HG03520 (cell line): ENCODE measurements around the gene KRTAP27-1.

Source experiments
- ATAC-seq: cut with Tn5 transposase; IDR thresholded peaks from one replicate; pipeline ENCODE4 v1.9.1; 2021; ENCODE audit warnings: mild to moderate bottlenecking, moderate library complexity; ENCODE audit not compliant: unreplicated experiment

KRTAP27-1 gene, protein sequence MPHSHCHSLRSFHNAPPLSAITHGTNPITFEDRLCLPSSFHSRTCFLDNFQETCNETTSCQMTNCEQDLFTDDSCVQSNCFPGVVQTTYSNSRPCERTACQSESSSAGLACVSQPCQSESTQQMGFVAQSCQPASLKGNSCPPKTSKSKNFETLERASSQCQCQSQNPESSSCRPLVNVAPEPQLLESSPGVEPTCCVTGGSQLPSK

DNA sequence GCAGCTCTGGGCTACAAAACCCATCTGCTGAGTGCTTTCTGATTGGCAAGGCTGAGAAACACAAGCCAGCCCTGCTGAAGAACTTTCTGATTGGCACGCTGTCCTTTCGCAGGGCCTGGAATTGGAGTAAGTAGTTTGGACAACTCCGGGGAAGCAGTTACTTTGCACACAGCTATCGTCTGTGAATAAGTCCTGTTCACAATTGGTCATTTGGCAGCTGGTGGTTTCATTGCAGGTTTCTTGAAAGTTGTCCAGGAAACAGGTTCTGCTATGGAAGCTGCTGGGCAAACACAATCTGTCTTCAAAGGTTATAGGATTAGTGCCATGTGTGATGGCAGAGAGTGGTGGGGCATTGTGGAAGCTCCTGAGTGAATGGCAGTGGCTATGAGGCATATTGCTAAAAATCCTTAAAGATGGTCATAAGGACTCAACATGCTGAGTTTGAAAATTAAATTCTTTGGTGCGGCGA lies at the start of gene KRTAP27-1:
TSS of gene KRTAP27-1 (minus strand) at position 419 of the 469 bp plus-strand sequence. CDS start at position 393, 26 bp downstream.
- ATAC-seq = no peak

DNA sequence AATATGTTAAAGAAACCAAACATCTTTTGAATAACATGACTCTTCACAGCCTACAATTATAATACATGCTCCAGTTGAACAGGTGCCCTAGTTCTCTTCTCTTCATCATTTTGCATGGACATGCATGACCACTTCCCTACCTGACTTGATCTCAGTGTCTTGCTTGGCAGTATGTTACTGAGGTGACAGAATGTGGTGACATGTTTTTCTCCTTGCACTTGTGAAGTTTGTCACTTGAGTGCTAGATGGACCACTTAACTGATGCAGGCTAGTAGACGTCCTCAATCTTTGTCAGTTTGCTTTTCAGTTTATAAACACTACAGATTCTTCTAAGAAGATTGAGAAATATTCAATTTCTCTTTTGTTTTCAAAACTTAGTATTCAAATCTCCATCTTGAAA lies 44.7 kb upstream of the KRTAP27-1 start:
- ATAC-seq = no peak

DNA sequence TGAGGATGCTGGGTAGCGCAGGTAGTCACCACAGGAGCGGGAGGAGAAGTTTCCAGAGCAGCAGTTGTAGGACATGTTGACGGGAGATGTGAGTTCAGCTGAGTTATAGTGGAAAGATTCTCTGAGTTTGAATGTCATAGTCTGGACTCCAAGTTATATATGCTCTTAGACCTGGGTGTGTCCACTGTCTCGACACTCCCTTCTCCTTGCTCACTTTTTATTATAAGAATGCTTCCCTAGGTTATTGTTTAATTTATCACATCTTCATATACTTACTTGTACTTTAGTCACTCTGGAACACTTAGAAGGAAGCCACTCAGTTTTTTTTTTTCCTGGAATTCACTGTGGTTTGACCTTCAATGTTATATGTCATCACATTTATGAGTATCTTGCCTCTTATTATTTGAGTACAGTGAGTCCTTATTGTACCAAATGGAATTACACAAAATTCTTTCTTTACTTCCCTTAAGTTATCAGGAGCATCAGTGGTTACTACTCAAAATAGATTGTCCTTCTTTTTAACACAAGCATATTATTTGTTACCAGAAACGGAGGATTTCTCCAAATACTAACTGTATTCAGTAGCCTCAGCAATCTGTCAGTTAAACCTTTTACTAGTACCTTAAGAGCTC lies 34.8 kb upstream of the KRTAP27-1 start, which contains the start of gene KRTAP13-2:
TSS of gene KRTAP13-2 (minus strand) at position 133 of the 632 bp plus-strand sequence. CDS start at position 75, 58 bp downstream.
- ATAC-seq = no peak

DNA sequence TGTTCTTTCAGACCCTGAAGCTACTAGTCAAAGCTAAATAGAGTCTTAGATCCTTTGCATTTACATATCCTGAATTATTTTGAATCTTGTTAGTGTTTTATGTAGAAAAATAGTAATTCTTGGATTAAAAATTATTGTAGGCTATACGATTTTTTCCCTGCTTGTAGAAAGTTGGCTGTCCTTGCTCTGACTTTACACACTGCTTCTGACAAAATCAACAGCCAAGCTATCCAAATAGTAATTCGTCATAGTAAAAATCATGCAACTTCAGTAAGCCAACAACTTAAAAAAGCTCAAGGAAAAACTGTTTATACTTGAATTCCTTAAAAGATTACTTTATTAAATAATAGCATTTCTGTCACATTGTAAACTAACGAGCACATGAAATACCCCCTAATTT lies 18.4 kb upstream of the KRTAP27-1 start:
- ATAC-seq = no peak

DNA sequence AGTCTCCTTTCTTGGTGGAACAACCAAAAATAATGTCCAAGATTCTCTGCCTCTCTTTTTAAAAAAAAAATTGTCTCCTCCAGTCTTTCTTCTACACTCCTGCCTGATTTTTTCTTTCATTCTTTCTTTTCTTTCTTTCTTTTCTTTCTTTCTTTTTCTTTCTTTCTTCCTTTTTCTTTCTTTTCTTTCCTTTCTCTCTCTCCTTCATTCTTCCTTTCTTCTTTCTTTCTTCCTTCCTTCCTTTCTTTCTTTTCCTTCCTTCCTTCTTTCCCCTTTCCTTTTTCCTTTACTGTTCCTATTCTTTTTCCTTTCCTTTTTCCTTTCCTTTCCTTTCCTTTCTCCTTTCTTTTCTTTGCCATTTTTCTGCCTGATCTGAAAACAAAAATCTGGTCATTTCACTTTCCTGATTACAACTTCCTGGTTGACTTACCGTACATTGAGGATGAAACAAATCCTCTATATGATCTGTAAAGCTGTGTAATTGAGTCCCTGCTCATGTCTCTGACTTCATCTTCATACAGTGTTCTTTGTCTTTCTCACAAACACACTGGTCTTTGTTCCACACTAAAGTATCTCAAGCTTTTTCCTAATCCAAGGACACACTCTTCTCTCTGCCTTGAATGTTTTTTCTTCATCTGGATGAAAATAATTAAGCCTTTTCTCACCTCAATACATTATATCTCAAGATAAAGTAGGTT lies 17.0 kb upstream of the KRTAP27-1 start:
- ATAC-seq = no peak

DNA sequence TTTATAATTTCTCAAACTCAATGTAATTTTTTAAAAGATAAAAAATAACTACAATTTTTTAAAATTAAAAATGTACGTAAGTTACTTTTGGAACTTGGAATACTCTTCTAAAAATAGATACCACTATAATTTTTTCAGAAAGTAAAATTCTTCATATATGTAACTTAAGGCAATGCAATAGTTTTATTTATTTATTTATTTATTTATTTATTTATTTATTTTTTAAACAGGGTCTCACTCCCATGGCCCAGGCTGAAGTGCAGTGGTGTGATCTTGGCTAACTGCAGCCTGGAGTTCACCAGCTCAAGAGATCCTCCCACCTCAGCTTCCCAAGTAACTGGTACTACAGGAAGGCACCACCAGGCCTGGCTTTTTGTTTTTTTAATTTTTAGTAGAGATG lies 14.0 kb upstream of the KRTAP27-1 start:
- ATAC-seq = no peak

DNA sequence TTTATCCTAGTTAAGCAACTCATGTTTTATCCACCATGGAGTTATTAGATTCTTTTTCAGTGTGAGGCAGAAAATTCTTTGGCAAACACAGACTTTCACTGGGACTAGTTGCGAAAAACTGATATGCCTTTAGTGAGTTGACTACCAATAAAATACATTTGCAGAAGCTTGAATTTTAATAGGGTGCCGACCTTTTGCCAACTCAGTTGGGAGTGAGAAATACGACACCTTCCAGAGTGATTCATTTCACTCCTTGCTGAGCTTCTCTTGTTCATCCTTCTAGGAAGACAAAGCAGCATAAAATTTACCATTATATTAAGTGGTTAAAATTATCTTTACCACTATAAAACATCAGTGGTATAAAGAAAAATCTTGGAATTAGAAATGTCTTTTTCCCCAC lies 12.1 kb upstream of the KRTAP27-1 start:
- no peak for ATAC-seq

DNA sequence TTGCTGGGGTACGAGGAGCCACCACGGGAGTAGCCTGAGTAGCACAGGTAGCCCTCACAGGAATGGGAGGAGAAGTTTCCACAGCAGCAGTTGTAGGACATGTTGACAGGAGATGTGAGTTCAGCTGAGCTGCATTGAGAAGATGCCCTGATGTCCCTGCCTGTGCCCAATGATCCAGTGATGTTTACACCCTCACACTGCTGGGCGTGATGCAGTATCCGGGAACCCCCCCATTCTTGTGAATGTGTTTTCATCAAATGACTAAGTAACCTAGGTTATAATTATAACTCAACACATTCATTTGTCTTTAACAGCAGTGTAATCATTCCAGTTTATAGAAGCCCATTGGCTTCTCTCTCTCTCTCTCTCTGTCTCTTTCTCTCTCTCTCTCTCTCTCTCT lies 11.0 kb upstream of the KRTAP27-1 start, which contains the start of gene KRTAP23-1:
TSS of gene KRTAP23-1 (minus strand) at position 101 of the 400 bp plus-strand sequence. CDS start at position 101, 0 bp downstream.
- no peak for ATAC-seq

DNA sequence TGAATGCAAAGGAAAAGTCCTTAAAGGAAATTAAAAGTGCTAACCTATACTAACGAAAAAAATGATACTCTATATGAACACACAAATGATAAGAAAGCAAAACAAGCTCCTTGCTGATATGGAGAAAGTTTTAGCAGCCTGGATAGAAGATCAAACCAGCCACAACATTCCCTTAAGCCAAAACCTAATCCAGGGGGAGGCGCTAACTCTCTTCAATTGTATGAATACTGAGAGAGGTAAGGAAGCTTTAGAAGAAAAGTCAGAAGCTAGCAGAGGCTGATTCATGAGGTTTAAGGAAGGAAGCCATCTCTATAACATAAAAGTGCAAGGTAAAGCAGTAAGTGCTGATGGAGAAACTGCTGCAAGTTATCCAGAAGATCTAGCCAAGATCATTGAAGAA lies 7.5 kb upstream of the KRTAP27-1 start:
- no peak for ATAC-seq

DNA sequence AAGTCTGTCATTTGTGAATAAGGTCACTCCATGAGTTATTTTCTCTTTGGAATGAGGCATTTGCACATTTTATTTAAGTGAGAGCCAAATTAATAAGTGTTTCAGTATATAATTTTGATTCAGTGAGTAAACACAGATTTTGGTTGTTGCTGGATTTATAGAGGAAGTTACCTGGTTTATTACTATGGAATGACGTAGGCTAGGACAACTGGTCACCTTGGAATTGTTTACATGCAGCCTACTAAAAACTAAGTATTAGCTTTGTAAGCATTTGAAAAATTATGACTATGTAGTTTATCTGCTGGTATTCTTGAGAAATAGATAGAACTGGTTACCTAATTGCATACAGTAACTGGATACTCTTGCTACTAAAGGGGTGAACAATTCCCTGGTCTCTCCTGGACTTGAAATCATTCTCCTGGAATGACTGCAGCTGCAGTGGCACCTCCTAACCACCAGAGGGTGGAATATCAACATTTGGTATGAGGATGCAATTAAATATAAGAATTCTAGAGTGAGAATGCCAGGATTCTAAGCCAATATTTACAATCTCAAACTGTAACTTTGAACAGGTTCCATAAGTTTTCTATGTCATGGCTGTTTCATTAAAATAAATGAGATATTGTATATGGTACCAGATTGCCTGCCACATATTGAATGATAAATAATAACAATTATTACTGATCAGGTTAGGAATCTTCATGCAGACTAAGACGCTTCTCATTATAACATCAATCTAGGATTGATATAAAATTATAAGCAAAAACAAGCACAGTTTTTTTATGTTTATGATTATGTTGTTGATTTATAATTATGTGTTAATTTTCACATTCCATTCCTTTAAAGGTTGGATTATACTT lies 3.5 kb upstream of the KRTAP27-1 start:
- ATAC-seq = no peak

DNA sequence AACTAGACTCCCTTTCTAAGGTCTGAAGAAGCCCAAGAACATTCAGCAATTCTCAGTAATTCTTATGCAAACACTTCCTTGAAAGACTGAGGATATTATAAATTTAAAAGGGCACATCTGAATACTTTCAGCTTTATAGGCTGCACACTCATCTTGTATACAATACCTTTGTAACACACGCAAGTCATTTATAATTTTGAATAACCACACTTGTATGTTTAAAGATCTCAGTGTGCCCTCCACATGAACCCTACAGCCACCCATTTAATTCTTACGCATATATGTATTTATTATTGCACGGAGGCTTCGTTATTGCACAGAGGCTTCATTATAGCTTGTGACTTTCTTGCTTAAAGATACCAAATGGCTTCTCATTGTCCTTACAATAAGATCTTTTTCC lies 1.2 kb upstream of the KRTAP27-1 start:
- ATAC-seq = no peak

DNA sequence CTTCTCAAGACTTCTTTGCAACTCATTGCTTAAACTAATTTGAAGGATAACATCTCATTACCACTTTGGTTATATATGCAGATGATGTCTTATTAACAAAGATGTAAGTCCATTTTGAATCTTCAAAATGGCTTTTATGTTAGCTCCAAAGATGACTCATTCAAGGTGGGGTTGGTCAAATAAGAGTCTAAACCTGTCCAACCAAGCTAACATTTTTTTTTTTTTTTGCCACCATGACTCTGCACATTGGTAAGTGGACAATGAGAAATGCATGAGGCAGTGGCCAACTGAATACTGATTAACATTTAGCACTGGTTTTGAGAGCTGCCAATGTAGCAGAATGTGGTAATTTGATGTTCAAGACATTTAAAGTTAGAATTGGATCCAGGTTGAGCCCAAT lies 278 bp upstream of the KRTAP27-1 start:
- no peak for ATAC-seq

DNA sequence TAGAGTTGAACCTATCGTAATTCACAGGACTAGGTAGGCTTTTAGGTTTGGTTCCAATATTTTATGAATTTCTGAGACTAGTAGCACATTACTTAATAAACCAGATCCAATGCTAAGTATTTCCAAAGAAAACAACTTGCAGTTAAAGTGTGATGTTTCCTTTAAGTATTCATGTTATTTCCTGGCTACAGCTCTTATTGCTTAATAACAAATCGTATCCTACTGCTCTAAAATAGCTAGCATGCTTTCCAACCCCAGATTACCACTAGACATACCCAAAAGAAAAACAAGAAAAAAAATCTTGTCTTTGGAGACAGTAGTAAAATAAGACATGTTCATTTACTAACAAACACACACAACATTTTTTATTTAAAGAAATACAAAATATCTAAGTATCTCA lies 898 bp downstream of the KRTAP27-1 start:
- ATAC-seq = no peak

DNA sequence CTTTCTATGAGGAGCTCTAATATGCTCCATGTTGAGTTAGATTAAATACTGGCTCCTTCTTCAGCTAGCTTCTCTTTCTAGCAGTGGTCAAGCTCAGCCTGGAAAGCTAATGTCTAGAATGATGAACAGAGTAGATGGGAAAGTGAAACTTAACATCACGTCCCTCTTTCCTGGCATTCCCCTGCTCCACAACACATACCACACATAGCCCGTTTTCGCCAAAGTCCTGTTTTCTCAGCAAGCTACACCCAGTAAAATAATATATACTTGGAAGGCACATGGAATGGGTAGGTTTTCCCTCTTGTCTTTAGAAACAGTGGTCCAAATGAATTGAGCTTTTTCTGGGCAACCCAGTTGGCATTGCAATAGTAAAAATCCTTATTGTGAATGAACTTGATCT lies 3.8 kb downstream of the KRTAP27-1 start:
- no peak for ATAC-seq

DNA sequence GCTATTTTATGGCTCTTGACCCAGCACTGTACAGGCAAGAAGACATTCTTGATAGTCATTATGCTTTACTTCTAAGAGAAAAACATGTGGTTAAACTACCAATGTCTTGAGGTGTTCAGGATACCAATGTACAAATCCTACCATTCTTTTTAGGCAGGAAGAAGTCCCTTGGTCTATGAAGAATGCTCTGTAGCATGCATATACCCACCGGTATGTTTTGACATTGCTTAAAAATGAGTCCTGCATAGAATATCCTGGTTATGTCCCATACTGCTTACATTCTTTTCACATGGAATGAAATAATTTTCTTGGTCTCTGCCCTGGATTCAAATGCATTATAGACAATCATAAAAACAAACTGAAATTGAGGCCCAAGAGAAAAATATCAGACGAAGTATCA lies 4.8 kb downstream of the KRTAP27-1 start:
- no peak for ATAC-seq

DNA sequence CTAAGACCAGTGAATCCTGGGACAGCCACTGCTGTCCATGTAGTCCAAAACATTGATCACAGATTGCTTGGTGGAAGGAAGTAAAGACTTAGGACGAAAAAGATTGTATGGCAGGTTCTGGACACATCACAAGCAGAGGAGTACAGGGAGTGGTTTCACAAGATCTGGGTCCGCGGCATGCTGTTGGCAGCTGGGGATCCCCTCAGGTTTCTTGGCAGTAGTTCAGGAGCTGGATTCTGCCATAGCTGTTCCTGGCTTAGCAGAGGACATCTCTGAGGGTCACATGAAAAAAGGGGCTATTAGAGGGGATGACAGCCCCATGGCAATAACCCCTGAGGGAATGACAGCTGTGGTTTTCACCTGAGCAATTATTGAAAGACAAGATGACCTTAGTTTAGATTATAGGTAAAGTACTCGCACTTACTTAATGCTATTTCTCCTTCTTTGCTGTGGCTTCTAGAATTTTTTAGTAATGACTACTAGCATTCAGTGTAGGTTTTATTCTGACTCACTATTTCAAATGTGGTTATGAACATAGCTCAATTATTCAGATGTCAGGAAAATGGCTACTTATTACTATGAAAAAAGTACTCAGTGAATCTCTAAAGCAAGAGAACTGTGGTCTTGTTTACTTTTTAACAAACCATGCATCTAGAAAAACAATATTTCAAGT lies 8.2 kb downstream of the KRTAP27-1 start:
- ATAC-seq = no peak

DNA sequence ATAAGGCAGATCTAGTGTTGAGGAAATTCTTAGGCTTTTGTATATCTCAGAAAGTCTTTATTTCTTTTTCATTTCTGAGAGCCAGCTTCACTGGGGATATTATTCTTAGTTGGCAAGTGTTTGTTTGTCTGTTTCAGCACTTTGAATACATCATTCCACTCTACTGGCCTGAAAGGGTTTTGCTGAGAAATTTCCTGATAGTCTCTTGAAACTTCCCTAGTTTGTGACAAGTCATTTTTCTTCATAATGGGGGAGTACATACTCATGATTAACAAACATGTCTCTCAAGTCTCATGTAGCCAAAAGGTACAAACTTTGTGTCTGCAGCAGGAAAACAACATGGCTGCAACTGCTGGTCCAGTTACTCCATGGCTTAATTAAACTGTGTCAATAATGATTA lies 11.1 kb downstream of the KRTAP27-1 start:
- ATAC-seq = no peak

DNA sequence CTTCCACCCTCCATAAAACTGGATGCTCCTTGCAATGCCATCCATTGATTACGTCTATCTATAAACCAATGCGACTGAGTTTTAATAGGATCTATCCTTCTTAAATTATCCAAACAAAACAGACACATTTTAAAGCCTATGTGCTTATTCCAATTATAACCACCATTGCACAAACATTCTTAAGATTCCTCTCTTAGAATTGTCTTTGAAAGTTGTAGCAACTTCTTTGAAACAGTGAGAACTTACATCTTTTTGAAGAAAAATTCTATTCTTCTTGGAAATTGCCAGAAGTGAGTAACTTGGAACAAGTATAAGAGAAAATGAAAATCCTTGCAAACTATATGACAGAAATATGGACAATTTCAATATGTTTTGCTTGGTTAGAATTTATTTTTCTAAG lies 17.3 kb downstream of the KRTAP27-1 start, which contains the start of gene KRTAP26-1:
TSS of gene KRTAP26-1 (minus strand) at position 101 of the 400 bp plus-strand sequence. CDS start 280 bp downstream, outside the sequence.
- no peak for ATAC-seq

DNA sequence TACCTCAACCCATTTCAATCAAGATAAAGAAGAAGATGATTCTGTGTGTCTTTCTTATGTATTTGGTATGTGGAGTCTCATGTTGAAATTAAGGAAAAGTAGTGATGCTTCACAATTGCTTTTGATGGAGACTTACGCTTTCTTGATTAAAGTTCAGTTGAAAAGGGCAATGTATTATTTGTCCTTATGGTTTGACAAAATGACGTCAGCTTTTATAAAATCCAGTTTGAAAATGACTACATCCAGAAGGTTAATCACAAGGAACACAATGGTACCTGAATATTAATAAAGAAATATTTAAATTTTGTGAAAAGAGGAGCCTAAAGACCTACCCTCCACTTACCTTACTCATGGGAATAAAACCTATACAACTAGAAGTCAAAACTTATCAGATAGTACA lies 21.8 kb downstream of the KRTAP27-1 start:
- ATAC-seq = no peak

DNA sequence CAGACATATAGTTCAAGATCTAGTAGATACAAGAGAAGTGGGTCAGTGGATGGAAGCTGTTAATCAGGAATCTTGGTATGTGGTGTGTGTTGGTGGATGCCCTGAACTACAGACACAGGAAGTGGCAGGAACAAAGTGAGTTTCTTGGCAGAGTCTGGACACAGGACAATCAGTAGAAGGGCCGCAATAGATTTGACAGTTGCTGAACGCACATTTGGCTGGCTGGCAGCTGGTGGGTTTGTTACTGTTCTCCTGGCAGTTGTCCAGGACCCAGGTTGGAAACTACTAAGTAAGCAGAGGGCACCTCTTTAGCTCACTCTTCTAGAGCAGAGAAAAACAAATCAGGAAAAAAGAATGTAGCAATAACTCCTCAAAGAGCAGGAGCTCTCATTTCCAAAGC lies 30.6 kb downstream of the KRTAP27-1 start:
- no peak for ATAC-seq
